ENCODE results near the gene WAC. TPM values are rescaled to one million over a fixed set of nuclear protein-coding genes. Genes with fewer than 3 reads are reported as not detected.

The WAC gene
- total and polyA plus RNA-seq, 9 donors = 60.5 to 164 (median 113) TPM

DNA sequence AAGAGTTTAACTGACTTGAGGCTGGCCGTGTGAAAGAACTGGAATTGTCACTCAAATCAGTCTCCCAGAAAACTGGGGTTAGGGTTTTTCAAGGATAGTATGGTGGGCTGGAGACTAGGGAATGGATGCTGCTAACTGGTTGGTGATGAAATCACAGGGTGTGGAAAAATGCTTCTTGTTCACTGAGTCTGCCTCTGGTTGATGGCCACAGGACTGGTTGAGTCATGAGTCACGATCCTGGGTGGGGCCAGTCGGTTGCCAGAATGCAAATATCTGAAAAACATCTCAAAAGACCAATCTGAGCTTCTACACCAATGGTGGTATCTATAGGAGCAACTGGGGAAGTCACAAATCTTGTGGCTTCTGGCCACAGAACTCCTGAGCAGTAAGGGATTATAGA, 128.1 kb downstream of the WAC start:
- peaks cover 5% of the 10 kb centered on the region for H3K4me1 ChIP-seq (ENCODE audit: insufficient read depth)
- no peaks in the 10 kb centered on the region for H3K9me3 ChIP-seq
- no peak overlapping the region for H3K27ac ChIP-seq
- DNase-seq = peak in 1 of 5 donors; percentile 50
- no peak for TF ChIP-seq EP300 (IDR thresholded peaks at IDR 0.05)
- TF ChIP-seq, protein P1, sequence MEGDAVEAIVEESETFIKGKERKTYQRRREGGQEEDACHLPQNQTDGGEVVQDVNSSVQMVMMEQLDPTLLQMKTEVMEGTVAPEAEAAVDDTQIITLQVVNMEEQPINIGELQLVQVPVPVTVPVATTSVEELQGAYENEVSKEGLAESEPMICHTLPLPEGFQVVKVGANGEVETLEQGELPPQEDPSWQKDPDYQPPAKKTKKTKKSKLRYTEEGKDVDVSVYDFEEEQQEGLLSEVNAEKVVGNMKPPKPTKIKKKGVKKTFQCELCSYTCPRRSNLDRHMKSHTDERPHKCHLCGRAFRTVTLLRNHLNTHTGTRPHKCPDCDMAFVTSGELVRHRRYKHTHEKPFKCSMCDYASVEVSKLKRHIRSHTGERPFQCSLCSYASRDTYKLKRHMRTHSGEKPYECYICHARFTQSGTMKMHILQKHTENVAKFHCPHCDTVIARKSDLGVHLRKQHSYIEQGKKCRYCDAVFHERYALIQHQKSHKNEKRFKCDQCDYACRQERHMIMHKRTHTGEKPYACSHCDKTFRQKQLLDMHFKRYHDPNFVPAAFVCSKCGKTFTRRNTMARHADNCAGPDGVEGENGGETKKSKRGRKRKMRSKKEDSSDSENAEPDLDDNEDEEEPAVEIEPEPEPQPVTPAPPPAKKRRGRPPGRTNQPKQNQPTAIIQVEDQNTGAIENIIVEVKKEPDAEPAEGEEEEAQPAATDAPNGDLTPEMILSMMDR (IDR thresholded peaks at IDR 0.05) = no peak
- TF ChIP-seq POLR2A (IDR thresholded peaks at IDR 0.05) = no peak
- WGBS, 3 donors = 43 to 46% (median 45%) methylated on average over 3 of the region's 3 CpGs
- H3K36me3 ChIP-seq = no peaks in the 10 kb centered on the region
- intact Hi-C loops (cut with DNase I) = loop anchor here (5.0 to 10.0 kb wide), 4 partner anchors 474 to 784 kb away; no protein-coding TSS in a partner anchor
- H3K27me3 ChIP-seq = no peaks in the 10 kb centered on the region
- H3K4me3 ChIP-seq = no peak overlapping the region

DNA sequence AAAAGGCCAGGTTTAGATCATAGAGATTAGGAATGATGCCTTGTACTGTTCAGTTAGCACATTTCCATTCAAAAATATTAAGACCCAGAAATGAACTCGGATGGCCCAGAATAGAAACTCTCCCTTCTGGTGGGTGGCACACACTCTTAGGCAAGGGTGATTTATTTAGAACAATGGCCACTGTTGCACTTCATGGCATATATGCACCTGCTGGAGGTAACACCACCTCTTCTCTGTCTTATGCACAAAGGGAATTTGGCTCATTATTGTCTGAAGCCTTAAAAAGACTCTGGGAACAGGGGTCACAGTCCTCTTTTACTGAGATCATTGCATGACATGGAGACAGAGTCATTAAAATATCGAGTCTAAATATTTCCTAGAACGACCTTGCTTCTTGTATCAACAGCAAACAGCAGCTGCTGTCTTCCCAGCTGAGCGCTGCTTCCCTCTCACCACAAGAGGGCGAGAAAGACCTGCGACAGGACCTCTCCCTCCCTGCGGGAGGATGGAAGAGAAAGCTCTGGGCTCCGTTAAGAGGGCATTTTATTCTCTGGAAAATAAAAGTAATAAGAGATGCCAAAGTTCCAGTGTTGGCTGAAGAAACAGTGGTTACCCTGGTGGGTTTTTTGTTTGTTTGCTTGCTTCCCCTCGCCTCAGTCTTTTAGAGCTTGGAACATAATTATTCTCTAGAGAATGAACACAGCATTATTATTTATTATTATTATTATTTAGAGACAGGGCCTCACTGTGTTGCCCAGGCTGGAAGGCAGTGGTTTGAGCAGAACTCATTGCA, 130.9 kb downstream of the WAC start:
- Histone ChIP-seq H3K4me3 (no peak overlapping the region), H3K9me3 (no peaks in the 10 kb centered on the region), H3K36me3 (no peaks in the 10 kb centered on the region), H3K4me1 (ENCODE audit: insufficient read depth) (peaks cover 5% of the 10 kb centered on the region), H3K27ac (peak overlapping the region in 1 of 2 donors; percentile 36), H3K27me3 (no peaks in the 10 kb centered on the region)
- WGBS, 3 donors = 1 to 3% (median 1%) methylated on average over 9 of the region's 9 CpGs
- peak; percentile 83 to 90 (median 87) for DNase-seq
- intact Hi-C loops (cut with DNase I) = loop anchor here (5.0 to 10.0 kb wide), 4 partner anchors 471 to 781 kb away; no protein-coding TSS in a partner anchor
- TF ChIP-seq POLR2A (IDR thresholded peaks at IDR 0.05) = no peak
- TF ChIP-seq, protein P1 (IDR thresholded peaks at IDR 0.05) = peak; percentile 88 to 94 (median 92)

DNA sequence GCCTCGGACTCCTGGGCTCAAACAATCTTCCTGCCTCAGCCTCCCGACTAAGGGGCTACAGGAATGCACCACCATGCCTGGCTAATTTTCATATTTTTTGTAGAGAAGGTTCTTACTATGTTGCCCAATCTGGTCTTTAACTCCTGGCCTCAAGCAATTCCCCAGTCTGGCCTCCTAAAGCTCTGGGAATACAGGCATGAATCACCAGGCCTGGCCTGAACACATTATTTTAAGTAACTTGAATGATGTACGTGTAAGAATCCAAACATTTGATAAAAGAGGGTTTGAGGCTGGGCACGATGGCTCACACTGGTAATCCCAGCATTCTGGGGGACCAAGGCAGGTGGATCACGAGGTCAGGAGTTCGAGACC, 131.4 kb downstream of the WAC start:
- no peaks in the 10 kb centered on the region for H3K9me3 ChIP-seq
- H3K4me1 ChIP-seq (ENCODE audit: insufficient read depth) = peaks cover 7% of the 10 kb centered on the region
- TF ChIP-seq POLR2A (IDR thresholded peaks at IDR 0.05) = no peak
- TF ChIP-seq, protein P1 (IDR thresholded peaks at IDR 0.05) = no peak
- TF ChIP-seq EP300 (IDR thresholded peaks at IDR 0.05) = no peak
- 37 to 49% (median 42%) methylated on average over 6 of the region's 6 CpGs for WGBS, 3 donors
- no peak overlapping the region for H3K27ac ChIP-seq
- H3K27me3 ChIP-seq = no peaks in the 10 kb centered on the region
- DNase-seq = no peak
- H3K4me3 ChIP-seq = no peak overlapping the region
- intact Hi-C loops (cut with DNase I) = loop anchor here (5.0 to 10.0 kb wide), 4 partner anchors 470 to 780 kb away; no protein-coding TSS in a partner anchor
- H3K36me3 ChIP-seq = no peaks in the 10 kb centered on the region

DNA sequence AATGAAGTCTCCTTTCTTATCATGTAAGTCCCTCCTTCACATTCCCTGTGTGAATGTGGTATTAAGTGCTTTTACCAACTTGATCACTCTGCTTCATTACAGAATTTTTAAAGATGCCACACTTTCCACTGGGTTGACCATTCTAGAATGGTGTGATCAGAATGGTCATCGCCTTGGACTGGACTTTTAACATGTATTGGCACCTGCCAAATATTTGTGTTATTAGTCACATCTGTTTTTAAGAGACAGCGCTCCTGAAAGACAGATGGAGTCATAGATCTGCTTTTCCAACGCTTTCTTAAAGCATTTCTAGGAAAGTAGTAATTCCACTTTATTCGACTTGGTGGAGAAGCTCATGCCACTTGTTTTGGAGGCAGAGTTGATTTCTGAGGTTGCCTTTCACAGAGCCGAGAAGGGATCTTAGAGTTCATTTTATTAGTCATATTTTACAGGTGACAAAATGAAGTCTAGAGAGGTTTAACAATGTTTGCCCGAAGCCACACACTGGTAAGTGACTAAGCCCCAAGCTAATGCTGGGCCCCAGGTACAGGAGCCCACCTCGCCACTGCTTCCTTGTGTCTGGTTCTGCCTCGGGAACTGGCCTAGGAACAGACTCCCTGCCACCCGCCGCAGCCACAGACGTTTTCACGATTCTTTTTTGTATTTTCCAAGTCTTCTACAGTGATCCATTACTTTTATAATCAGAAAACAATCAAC, 134.0 kb downstream of the WAC start:
- H3K27me3 ChIP-seq = no peaks in the 10 kb centered on the region
- WGBS, 3 donors = 91 to 94% (median 94%) methylated on average over 12 of the region's 12 CpGs
- H3K4me1 ChIP-seq (ENCODE audit: insufficient read depth) = peaks cover 1% of the 10 kb centered on the region
- H3K4me3 ChIP-seq = no peak overlapping the region
- no peak for TF ChIP-seq EP300 (IDR thresholded peaks at IDR 0.05)
- TF ChIP-seq, protein P1 (IDR thresholded peaks at IDR 0.05) = no peak
- no peak for TF ChIP-seq POLR2A (IDR thresholded peaks at IDR 0.05)
- intact Hi-C loops (cut with DNase I) = loop anchor here in 1 of 4 donors (10.0 kb wide), 2 partner anchors 468 to 778 kb away; no protein-coding TSS in a partner anchor
- no peaks in the 10 kb centered on the region for H3K36me3 ChIP-seq
- DNase-seq = no peak
- no peaks in the 10 kb centered on the region for H3K9me3 ChIP-seq
- no peak overlapping the region for H3K27ac ChIP-seq
